H1 (cell line): ENCODE results near the gene PLA2G2E. TPM values are rescaled to one million over a fixed set of nuclear protein-coding genes. Genes with fewer than 3 reads are reported as not detected.

Experiments
- SIRT6 ChIP-seq: IDR thresholded peaks from one replicate; pipeline ENCODE4 v1.7.1; 2012; ENCODE audit warnings: low read length, inconsistent platforms
- TCF12 ChIP-seq: IDR thresholded peaks from 2 replicates; pipeline ENCODE4 v1.6.1; 2011; ENCODE audit warnings: low read depth, mild to moderate bottlenecking, low read length
- ZNF274 ChIP-seq: IDR thresholded peaks from 2 replicates; pipeline ENCODE4 v1.7.0; 2012; ENCODE audit warnings: low read length, borderline replicate concordance; ENCODE audit errors: extremely low read depth
- polyA plus RNA-seq, 7 experiments: library from polyadenylated mRNA; depleted of rRNA in 3 of 7; stranded (reverse) in 5 of 7; unstranded in 2 of 7; fragments of >200 nt in 5 of 7; fragments of 200-250 nt in 2 of 7; gene quantifications; 1 replicate in 5 of 7; 2 replicates in 1 of 7; 4 replicates in 1 of 7; pipeline versions ENCODE4 v1.2.1 to v1.2.3, GENCODE V29; 2011 to 2013; ENCODE audit warnings: missing spikeins in 2 of 7, mixed read lengths in 2 of 7
- total RNA-seq: library from RNA; stranded (reverse); fragmentation: NEBNext Ultra II Directional; extraction: Animal tissue kit (Norgen Biotek cat#: 25700); gene quantifications from 2 replicates; pipeline ENCODE4 v1.2.1, GENCODE V29; 2021

The PLA2G2E gene
- total and polyA plus RNA-seq, 2 of the 8 experiments (the other 6 are each of a cell fraction or from before 2014, with no cell fraction given), result not detected

DNA sequence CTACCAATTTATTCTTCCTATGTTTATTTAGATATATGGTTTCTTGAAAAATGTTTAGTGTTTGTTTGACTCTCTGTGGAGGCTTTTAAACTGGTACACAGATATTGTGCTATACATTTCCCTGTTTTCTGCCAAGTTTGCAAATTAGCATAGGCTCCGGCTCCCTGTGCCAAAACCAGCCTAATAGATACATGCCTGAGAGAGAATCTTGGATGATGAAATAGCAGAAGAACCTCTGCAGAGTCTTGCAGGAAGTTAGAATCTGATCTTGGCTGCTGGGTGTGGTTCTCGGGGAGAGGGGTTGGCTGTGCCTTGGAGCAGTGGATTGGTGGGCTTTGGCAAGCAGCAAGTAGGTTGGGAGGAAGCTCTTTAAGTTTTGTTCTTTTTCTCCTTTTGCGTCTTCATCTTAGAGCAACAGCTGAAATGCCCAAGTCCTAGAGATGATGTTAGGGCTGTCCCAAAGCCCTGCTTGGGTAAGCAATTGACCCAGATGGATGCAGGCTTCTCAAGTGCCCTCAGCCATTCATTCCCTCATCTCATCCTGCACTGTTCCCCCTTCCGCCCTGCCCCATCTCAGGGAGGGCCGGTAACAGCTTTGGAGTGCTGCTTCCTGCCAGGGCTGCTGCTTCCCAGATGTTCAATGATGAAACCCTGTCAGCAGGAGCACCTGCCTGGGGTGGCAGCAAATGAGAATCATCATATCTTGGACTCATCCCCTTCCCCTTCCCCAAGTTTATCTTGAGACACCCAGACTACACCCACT, 46.7 kb upstream of the PLA2G2E start (continued):
- no peak for TF ChIP-seq SIRT6
- TF ChIP-seq TCF12, result no peak
- TF ChIP-seq ZNF274, result no peak
